Lung (tissue), 12 donors: Measurements from ENCODE around the gene ATG2A. TPM values are rescaled to one million over a fixed set of nuclear protein-coding genes. Genes with fewer than 3 reads are reported as not detected.

ENCODE experiments used
- ATAC-seq: fragments of 200-7000 bp; cut with Tn5 transposase; one replicate; pipeline ENCODE4 v1.9.1; 2020; ENCODE audit warnings: moderate number of reproducible peaks; ENCODE audit not compliant: insufficient read depth, low FRiP score
- DNase-seq, 3 donors: peaks; one replicate each; pipeline ENCODE4 v3.0.0-alpha.2; 2013 to 2017
- H3K27ac ChIP-seq, 2 donors: one replicate each; pipeline ENCODE4 v1.5.1; 2013; ENCODE audit warnings: mild to moderate bottlenecking in 2 of 2, moderate library complexity in 2 of 2, control low read depth in 1 of 2, inconsistent platforms in 1 of 2, low read depth in 1 of 2, low read length in 1 of 2
- H3K27me3 ChIP-seq, 3 donors: one replicate each; pipeline ENCODE4 v1.5.1; 2013; ENCODE audit warnings: low read length in 2 of 3; ENCODE audit not compliant: control insufficient read depth in 3 of 3, insufficient read depth in 3 of 3
- H3K36me3 ChIP-seq, 4 donors: one replicate each; pipeline ENCODE4 v1.5.1; 2013; ENCODE audit warnings: low read length in 4 of 4, mild to moderate bottlenecking in 1 of 4, moderate library complexity in 1 of 4; ENCODE audit not compliant: control insufficient read depth in 4 of 4, insufficient read depth in 4 of 4
- H3K4me1 ChIP-seq, 5 donors: one replicate each; pipeline ENCODE4 v1.5.1; 2013; ENCODE audit warnings: low read length in 5 of 5, mild to moderate bottlenecking in 2 of 5, moderate library complexity in 1 of 5; ENCODE audit not compliant: control insufficient read depth in 5 of 5, insufficient read depth in 5 of 5
- H3K4me3 ChIP-seq: one replicate; pipeline ENCODE4 v1.5.1; 2013; ENCODE audit warnings: mild to moderate bottlenecking, control low read depth, moderate library complexity
- H3K9ac ChIP-seq, 2 donors: one replicate each; pipeline ENCODE4 v1.5.1; 2013; ENCODE audit warnings: low read length in 2 of 2, control low read depth in 1 of 2; ENCODE audit not compliant: insufficient read depth in 1 of 2
- H3K9me3 ChIP-seq, 4 donors: one replicate each; pipeline ENCODE4 v1.5.1; 2013; ENCODE audit warnings: low read length in 3 of 4, mild to moderate bottlenecking in 1 of 4, moderate library complexity in 1 of 4; ENCODE audit not compliant: control insufficient read depth in 4 of 4, insufficient read depth in 3 of 4
- CTCF ChIP-seq: IDR thresholded peaks from 2 replicates; pipeline ENCODE4 v1.5.1; 2012; ENCODE audit warnings: mild to moderate bottlenecking; ENCODE audit errors: control extremely low read depth, extremely low read depth
- WGBS, 2 donors: extraction: QIAGEN DNeasy Blood & Tissue Kit; methylation state at CpG; one replicate each; pipeline ENCODE4 v1.1.7; 2013; 5-methylcytosine and 5-hydroxymethylcytosine counted together
- polyA plus RNA-seq, 2 donors: library from polyadenylated mRNA; stranded (reverse); fragments of 200-250 nt; gene quantifications; one replicate each; pipeline ENCODE4 v1.2.1, GENCODE V29; 2013
- total RNA-seq, 2 donors: library from RNA; depleted of rRNA in 1 of 2; stranded (reverse); fragments of >200 nt in 1 of 2; gene quantifications; one replicate each; pipeline ENCODE4 v1.2.1, GENCODE V29; 2014 to 2021
- donor health status: control.
- donor health status: control.
- donor health status: Bipolar disorder and iron deficiency.
- donor health status: healthy.
- donor health status: DM: yes; HTN: yes; CAD: no.

The ATG2A gene
- total and polyA plus RNA-seq, 4 donors: 17.4 to 32.5 (median 21.0) TPM

- no peaks in the 10 kb centered on the region for H3K27me3 ChIP-seq
- H3K9ac ChIP-seq: no peak overlapping the region
- no peak for TF ChIP-seq CTCF
- DNase-seq (no peak), ATAC-seq (no peak)
- no peaks in the 10 kb centered on the region for H3K9me3 ChIP-seq
- peaks cover 3 to 24% (median 7%) of the 10 kb centered on the region in 5 donors for H3K4me1 ChIP-seq
- H3K4me3 ChIP-seq: no peak overlapping the region
- 91% methylated on average over 17 to 18 of the region's 18 CpGs for WGBS, 2 donors
- peaks cover 0 to 57% (median 11%) of the 10 kb centered on the region in 4 donors for H3K36me3 ChIP-seq
- no peak overlapping the region for H3K27ac ChIP-seq
Observed at GRCh38 chr11:64913171-64913727, 3.8 kb downstream of the ATG2A start.

- no peaks in the 10 kb centered on the region for H3K9me3 ChIP-seq
- H3K27me3 ChIP-seq: no peaks in the 10 kb centered on the region
- H3K4me3 ChIP-seq: no peak overlapping the region
- no peak for TF ChIP-seq CTCF
- DNase-seq: no peak
- H3K36me3 ChIP-seq: peaks cover 0 to 70% (median 13%) of the 10 kb centered on the region in 4 donors
- H3K9ac ChIP-seq: no peak overlapping the region
- H3K4me1 ChIP-seq: peaks cover 3 to 17% (median 7%) of the 10 kb centered on the region in 5 donors
- no peak overlapping the region for H3K27ac ChIP-seq
- 94 to 95% methylated on average over 9 of the region's 9 CpGs for WGBS, 2 donors
- ATAC-seq: no peak
Observed at GRCh38 chr11:64911689-64912088, 5.3 kb downstream of the ATG2A start.

GRCh38 chr11:64911142-64911541 is 5.9 kb downstream of the ATG2A start:
- peaks cover 0 to 75% (median 13%) of the 10 kb centered on the region in 4 donors for H3K36me3 ChIP-seq
- H3K27me3 ChIP-seq: no peaks in the 10 kb centered on the region
- ATAC-seq: no peak
- no peak overlapping the region for H3K27ac ChIP-seq
- H3K9me3 ChIP-seq: no peaks in the 10 kb centered on the region
- 91 to 93% methylated on average over 7 of the region's 7 CpGs for WGBS, 2 donors
- no peak overlapping the region for H3K4me3 ChIP-seq
- peaks cover 3 to 11% (median 6%) of the 10 kb centered on the region in 5 donors for H3K4me1 ChIP-seq
- no peak for TF ChIP-seq CTCF
- no peak for DNase-seq
- no peak overlapping the region for H3K9ac ChIP-seq
